ENCODE results near the gene ZDHHC7. TPM values are rescaled to one million over a fixed set of nuclear protein-coding genes. Genes with fewer than 3 reads are reported as not detected.

The ZDHHC7 gene
- total and polyA plus RNA-seq, 9 of the 15 experiments (the other 6 are each of a cell fraction or from before 2014, with no cell fraction given): 1.7 to 49.7 (median 37.4) TPM

DNA sequence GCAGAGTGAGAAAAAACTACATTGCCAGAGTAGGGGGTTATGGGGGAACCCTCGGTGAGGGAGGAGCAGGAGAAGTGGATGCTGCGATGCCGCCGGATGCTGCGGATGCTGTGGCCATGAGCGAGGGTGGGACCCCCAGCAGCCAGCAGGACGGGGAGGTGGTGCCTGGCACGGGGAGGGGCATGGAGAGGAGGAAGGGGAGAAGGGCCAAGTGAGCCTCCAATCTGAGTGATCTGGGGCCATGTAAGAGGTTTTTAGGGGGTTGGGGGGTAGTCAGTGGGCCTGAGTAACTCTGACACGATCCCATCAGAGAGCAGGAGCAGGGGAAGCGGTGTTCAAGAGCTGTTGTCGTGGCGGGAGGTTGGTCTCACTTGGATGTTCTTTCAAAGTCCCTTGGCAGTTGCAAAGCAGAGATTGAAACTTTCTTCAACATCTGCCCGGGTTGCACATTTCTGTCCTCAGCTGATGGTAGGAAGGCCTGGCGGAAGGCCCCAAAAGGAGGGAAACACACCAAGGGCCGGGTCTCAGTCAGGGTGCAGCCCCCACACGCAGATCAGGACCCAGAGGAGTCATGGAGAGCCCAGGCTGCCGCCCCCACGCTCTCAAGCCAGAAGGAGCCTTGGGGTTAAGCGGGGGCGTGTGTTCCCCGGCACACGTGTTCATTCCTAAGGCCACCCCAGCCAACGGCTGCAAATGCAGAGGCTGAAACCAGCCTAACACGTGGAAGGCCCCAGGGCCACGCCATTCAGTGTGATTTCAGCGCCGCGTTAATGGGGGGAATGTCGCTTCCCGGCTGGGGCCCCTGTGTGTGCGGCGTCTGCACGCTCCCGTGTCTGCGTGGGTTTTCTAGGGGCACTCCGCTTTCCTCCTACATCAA lies 81.7 kb downstream of the ZDHHC7 start (continued):
- TF ChIP-seq, protein P1, sequence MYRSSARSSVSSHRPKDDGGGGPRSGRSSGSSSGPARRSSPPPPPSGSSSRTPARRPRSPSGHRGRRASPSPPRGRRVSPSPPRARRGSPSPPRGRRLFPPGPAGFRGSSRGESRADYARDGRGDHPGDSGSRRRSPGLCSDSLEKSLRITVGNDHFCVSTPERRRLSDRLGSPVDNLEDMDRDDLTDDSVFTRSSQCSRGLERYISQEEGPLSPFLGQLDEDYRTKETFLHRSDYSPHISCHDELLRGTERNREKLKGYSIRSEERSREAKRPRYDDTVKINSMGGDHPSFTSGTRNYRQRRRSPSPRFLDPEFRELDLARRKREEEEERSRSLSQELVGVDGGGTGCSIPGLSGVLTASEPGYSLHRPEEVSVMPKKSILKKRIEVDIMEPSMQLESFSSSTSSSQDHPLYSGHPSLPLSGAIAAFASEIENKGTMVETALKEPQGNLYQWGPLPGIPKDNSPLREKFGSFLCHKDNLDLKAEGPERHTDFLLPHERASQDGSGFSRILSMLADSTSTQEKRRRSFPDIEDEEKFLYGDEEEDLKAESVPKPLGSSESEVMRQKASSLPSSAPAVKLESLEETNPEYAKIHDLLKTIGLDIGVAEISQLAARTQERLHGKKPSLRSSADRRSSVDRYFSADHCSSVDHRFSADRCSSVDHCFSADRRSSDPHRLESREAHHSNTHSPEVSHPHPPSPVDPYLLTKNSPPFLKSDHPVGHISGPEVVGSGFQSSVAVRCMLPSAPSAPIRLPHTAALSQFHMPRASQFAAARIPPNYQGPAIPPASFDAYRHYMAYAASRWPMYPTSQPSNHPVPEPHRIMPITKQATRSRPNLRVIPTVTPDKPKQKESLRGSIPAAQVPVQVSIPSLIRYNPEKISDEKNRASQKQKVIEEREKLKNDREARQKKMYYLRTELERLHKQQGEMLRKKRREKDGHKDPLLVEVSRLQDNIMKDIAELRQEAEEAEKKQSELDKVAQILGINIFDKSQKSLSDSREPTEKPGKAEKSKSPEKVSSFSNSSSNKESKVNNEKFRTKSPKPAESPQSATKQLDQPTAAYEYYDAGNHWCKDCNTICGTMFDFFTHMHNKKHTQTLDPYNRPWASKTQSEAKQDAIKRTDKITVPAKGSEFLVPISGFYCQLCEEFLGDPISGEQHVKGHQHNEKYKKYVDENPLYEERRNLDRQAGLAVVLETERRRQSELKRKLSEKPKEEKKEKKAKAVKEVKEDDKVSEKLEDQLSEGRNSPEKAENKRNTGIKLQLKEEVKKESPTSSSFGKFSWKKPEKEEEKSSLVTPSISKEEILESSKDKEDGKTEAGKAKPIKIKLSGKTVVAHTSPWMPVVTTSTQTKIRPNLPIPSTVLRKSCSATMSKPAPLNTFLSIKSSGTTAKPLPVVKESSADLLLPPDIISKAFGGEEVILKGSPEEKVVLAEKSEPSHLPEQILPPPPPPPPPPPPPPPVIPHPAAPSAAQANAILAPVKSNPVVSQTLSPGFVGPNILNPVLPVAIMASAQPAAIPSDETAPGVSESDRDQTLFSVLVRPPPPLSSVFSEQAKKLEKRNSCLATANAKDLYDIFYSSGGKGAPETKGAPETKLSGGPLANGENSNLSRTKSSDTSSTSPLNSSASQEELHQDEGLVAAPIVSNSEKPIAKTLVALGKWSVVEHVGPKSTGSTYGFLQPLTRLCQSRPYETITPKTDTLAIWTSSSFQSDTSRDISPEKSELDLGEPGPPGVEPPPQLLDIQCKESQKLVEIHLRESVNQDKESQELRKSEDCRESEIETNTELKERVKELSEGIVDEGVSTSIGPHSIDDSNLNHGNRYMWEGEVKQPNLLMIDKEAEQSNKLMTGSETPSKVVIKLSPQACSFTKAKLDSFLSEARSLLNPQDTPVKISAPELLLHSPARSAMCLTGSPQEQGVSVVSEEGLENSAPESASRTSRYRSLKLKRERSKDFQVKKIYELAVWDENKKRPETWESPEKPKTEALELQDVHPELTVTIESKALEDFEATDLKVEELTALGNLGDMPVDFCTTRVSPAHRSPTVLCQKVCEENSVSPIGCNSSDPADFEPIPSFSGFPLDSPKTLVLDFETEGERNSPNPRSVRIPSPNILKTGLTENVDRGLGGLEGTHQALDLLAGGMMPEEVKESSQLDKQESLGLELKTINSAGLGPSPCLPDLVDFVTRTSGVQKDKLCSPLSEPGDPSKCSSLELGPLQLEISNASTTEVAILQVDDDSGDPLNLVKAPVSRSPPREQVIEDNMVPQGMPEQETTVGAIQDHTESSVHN (IDR thresholded peaks at IDR 0.05; ENCODE audit: borderline replicate concordance in 1 of 2, low read depth in 1 of 2): no peak
- TF ChIP-seq ZNF239 (CRISPR knock-in tag; IDR thresholded peaks at IDR 0.05) (no peak), PHF8 (IDR thresholded peaks at IDR 0.05; ENCODE audit: borderline replicate concordance, low read length) (no peak), MCM7 (IDR thresholded peaks at IDR 0.05) (no peak), MEIS2 (IDR thresholded peaks at IDR 0.05; ENCODE audit: partially characterized antibody) (no peak), MAFF (IDR thresholded peaks at IDR 0.05; ENCODE audit: low read length) (no peak), ZSCAN32 (CRISPR knock-in tag; IDR thresholded peaks at IDR 0.05) (no peak), IFI16 (CRISPR knock-in tag; IDR thresholded peaks at IDR 0.05) (no peak), FOXM1 (IDR thresholded peaks at IDR 0.05; ENCODE audit: low read depth) (no peak), FOXM1 (CRISPR knock-in tag; IDR thresholded peaks at IDR 0.05; ENCODE audit: low read depth) (no peak), PHTF2 (CRISPR knock-in tag; IDR thresholded peaks at IDR 0.05) (no peak), SMARCE1 (IDR thresholded peaks at IDR 0.05) (no peak)
- TF ChIP-seq, protein P2, sequence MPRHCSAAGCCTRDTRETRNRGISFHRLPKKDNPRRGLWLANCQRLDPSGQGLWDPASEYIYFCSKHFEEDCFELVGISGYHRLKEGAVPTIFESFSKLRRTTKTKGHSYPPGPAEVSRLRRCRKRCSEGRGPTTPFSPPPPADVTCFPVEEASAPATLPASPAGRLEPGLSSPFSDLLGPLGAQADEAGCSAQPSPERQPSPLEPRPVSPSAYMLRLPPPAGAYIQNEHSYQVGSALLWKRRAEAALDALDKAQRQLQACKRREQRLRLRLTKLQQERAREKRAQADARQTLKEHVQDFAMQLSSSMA (CRISPR knock-in tag; IDR thresholded peaks at IDR 0.05): no peak
- TF ChIP-seq, protein P3, sequence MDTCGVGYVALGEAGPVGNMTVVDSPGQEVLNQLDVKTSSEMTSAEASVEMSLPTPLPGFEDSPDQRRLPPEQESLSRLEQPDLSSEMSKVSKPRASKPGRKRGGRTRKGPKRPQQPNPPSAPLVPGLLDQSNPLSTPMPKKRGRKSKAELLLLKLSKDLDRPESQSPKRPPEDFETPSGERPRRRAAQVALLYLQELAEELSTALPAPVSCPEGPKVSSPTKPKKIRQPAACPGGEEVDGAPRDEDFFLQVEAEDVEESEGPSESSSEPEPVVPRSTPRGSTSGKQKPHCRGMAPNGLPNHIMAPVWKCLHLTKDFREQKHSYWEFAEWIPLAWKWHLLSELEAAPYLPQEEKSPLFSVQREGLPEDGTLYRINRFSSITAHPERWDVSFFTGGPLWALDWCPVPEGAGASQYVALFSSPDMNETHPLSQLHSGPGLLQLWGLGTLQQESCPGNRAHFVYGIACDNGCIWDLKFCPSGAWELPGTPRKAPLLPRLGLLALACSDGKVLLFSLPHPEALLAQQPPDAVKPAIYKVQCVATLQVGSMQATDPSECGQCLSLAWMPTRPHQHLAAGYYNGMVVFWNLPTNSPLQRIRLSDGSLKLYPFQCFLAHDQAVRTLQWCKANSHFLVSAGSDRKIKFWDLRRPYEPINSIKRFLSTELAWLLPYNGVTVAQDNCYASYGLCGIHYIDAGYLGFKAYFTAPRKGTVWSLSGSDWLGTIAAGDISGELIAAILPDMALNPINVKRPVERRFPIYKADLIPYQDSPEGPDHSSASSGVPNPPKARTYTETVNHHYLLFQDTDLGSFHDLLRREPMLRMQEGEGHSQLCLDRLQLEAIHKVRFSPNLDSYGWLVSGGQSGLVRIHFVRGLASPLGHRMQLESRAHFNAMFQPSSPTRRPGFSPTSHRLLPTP (IDR thresholded peaks at IDR 0.05; ENCODE audit: borderline replicate concordance, extremely low read depth, insufficient read length): no peak

All from K562 (cell line).